Right atrium auricular region (tissue), 2 donors: ENCODE results near the gene COL16A1. TPM values are rescaled to one million over a fixed set of nuclear protein-coding genes. Genes with fewer than 3 reads are reported as not detected.

ENCODE experiments used
- DNase-seq: peaks from one replicate; pipeline ENCODE4 v3.0.0-alpha.2; 2019; ENCODE audit warnings: low spot score
- H3K27ac ChIP-seq, 2 donors: fragments of 200-600 bp; sonication (generic); 1 replicate in 1 of 2; 2 replicates in 1 of 2; pipeline ENCODE4 v1.5.1; 2016 to 2019
- H3K27me3 ChIP-seq, 2 donors: fragments of 200-600 bp; sonication (generic); one replicate each; pipeline versions ENCODE4 v1.5.1 to v1.6.0; 2017 to 2019
- H3K36me3 ChIP-seq: fragments of 200-600 bp; sonication (generic); one replicate; pipeline ENCODE4 v1.5.1; 2016
- H3K4me1 ChIP-seq, 2 donors: fragments of 200-600 bp; sonication (generic); one replicate each; pipeline versions ENCODE4 v1.5.1 to v1.6.0; 2017 to 2019
- H3K4me3 ChIP-seq, 2 donors: fragments of 200-600 bp; sonication (generic); 1 replicate in 1 of 2; 2 replicates in 1 of 2; pipeline ENCODE4 v1.5.1; 2017 to 2019; ENCODE audit warnings: mild to moderate bottlenecking in 1 of 2, moderate library complexity in 1 of 2
- H3K9me3 ChIP-seq, 2 donors: fragments of 200-600 bp; sonication (generic); one replicate each; pipeline ENCODE4 v1.5.1; 2019
- CTCF ChIP-seq, 2 donors: fragments of 200-600 bp; sonication (generic); IDR thresholded peaks; one replicate each; pipeline ENCODE4 v1.5.1; 2019; ENCODE audit warnings: antibody characterized with exemption in 2 of 2
- total RNA-seq, 2 donors: library from RNA; depleted of rRNA; stranded (reverse); fragments of >200 nt; gene quantifications; one replicate each; pipeline ENCODE4 v1.1.0, GENCODE V29; 2016

Gene COL16A1
- total RNA-seq, 2 donors from 2014 or later = 31.2 to 34.4 TPM

- H3K27me3 ChIP-seq = no peaks in the 10 kb centered on the region
- no peak overlapping the region for H3K4me3 ChIP-seq
- peaks cover 8% of the 10 kb centered on the region for H3K36me3 ChIP-seq
- peaks cover 0 to 6% of the 10 kb centered on the region in 2 donors for H3K4me1 ChIP-seq
- no peak overlapping the region for H3K27ac ChIP-seq
- no peak for TF ChIP-seq CTCF (IDR thresholded peaks at IDR 0.05)
- DNase-seq = no peak
- H3K9me3 ChIP-seq = no peaks in the 10 kb centered on the region
Measured at GRCh38 chr1:31693231-31693630, 10.6 kb downstream of the COL16A1 start.

- Histone ChIP-seq H3K9me3 (no peaks in the 10 kb centered on the region), H3K27me3 (no peaks in the 10 kb centered on the region), H3K4me1 (peaks cover 0 to 6% of the 10 kb centered on the region in 2 donors), H3K4me3 (no peak overlapping the region), H3K27ac (no peak overlapping the region), H3K36me3 (no peaks in the 10 kb centered on the region)
- TF ChIP-seq CTCF (IDR thresholded peaks at IDR 0.05) = peak in 1 of 2 donors; percentile 19
- no peak for DNase-seq
Measured at GRCh38 chr1:31691951-31692350, 11.9 kb downstream of the COL16A1 start.

- no peak overlapping the region for H3K4me3 ChIP-seq
- no peaks in the 10 kb centered on the region for H3K36me3 ChIP-seq
- no peaks in the 10 kb centered on the region for H3K9me3 ChIP-seq
- no peak for DNase-seq
- no peak for TF ChIP-seq CTCF (IDR thresholded peaks at IDR 0.05)
- no peak overlapping the region for H3K27ac ChIP-seq
- H3K27me3 ChIP-seq = no peaks in the 10 kb centered on the region
- peaks cover 0 to 6% of the 10 kb centered on the region in 2 donors for H3K4me1 ChIP-seq
Measured at GRCh38 chr1:31691446-31691845, 12.4 kb downstream of the COL16A1 start.

- no peaks in the 10 kb centered on the region for H3K27me3 ChIP-seq
- no peaks in the 10 kb centered on the region for H3K9me3 ChIP-seq
- no peak for DNase-seq
- H3K4me1 ChIP-seq = peaks cover 0 to 1% of the 10 kb centered on the region in 2 donors
- H3K36me3 ChIP-seq = no peaks in the 10 kb centered on the region
- H3K4me3 ChIP-seq = no peak overlapping the region
- TF ChIP-seq CTCF (IDR thresholded peaks at IDR 0.05) = no peak
- H3K27ac ChIP-seq = no peak overlapping the region
Measured at GRCh38 chr1:31690921-31691320, 12.9 kb downstream of the COL16A1 start.

- no peak for TF ChIP-seq CTCF (IDR thresholded peaks at IDR 0.05)
- no peaks in the 10 kb centered on the region for H3K36me3 ChIP-seq
- no peaks in the 10 kb centered on the region for H3K9me3 ChIP-seq
- H3K4me3 ChIP-seq = no peak overlapping the region
- DNase-seq = no peak
- H3K27ac ChIP-seq = no peak overlapping the region
- H3K4me1 ChIP-seq = no peaks in the 10 kb centered on the region
- no peaks in the 10 kb centered on the region for H3K27me3 ChIP-seq
Measured at GRCh38 chr1:31689854-31690253, 14.0 kb downstream of the COL16A1 start.

GRCh38 chr1:31689379-31689778, 14.4 kb downstream of the COL16A1 start:
- H3K27ac ChIP-seq = no peak overlapping the region
- DNase-seq = no peak
- H3K36me3 ChIP-seq = no peaks in the 10 kb centered on the region
- no peak for TF ChIP-seq CTCF (IDR thresholded peaks at IDR 0.05)
- H3K9me3 ChIP-seq = no peaks in the 10 kb centered on the region
- no peaks in the 10 kb centered on the region for H3K27me3 ChIP-seq
- no peaks in the 10 kb centered on the region for H3K4me1 ChIP-seq
- no peak overlapping the region for H3K4me3 ChIP-seq
